ENCODE results near the gene PRR22.

Gene PRR22

DNA sequence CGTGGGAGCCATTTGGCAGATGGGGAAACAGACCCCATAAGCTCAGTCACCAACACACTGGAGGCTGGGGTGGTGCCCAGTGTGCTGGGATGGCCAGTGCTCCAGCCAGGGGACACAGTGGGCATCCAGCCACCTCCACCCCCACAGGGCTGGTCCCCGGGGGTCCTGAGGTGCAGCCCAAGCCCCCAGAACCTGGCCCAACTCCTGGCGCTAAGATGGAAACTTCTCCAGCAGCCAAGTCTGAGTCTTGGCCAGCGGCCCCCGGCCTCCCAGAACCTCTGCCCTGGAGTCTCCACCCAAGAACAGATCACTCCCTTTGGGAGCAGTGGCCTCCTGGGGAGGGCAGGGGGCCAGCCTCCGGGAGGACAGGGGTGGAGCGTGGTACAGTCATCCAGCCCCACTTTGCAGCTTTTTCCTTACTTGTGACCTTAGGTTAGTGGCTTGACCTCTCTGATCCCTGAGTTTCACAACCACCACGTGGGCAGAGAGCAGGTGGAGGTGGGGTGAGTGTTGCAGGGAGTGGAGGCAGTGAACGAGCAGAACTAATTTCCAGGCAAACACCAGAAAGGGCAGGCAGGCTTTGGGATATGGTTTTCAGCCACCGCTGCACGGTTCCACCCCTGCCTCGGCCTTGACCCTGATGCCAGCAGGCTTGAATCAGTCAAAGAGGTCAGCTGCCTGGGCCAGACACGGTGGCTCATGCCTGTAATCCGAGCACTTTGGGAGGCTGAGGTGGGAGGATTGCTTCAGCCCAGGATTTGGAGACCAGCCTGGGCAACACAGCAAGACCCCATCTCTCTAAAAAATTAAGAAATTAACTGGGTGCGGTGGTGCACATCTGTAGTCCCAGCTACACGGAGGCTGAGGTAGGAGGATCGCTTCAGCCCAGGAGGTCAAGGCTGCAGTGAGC lies 16.1 kb upstream of the PRR22 start:
- no peak for DNase-seq (ENCODE audit: low read depth)
- no peaks in the 10 kb centered on the region for H3K36me3 ChIP-seq (ENCODE audit: control insufficient read depth, insufficient read depth, low read length, severe bottlenecking)
- peaks cover 23% of the 10 kb centered on the region for H3K4me1 ChIP-seq (ENCODE audit: control insufficient read depth, insufficient read depth, low read length)
- H3K27me3 ChIP-seq (replicated peaks; ENCODE audit: control insufficient read depth, insufficient read depth, low read length) = no peaks in the 10 kb centered on the region
- H3K4me3 ChIP-seq (ENCODE audit: low read length) = no peak overlapping the region
- H3K9ac ChIP-seq (ENCODE audit: low read length) = no peak overlapping the region
- no peaks in the 10 kb centered on the region for H3K9me3 ChIP-seq (ENCODE audit: control insufficient read depth, low read length)

GRCh38 chr19:5799247-5800241 lies 15.0 kb upstream of the PRR22 start:
- Histone ChIP-seq H3K27me3 (replicated peaks; ENCODE audit: control insufficient read depth, insufficient read depth, low read length) (no peaks in the 10 kb centered on the region), H3K4me1 (ENCODE audit: control insufficient read depth, insufficient read depth, low read length) (peaks cover 23% of the 10 kb centered on the region), H3K36me3 (ENCODE audit: control insufficient read depth, insufficient read depth, low read length, severe bottlenecking) (no peaks in the 10 kb centered on the region), H3K4me3 (ENCODE audit: low read length) (no peak overlapping the region), H3K9me3 (ENCODE audit: control insufficient read depth, low read length) (no peaks in the 10 kb centered on the region), H3K9ac (ENCODE audit: low read length) (no peak overlapping the region)
- no peak for DNase-seq (ENCODE audit: low read depth)

DNA sequence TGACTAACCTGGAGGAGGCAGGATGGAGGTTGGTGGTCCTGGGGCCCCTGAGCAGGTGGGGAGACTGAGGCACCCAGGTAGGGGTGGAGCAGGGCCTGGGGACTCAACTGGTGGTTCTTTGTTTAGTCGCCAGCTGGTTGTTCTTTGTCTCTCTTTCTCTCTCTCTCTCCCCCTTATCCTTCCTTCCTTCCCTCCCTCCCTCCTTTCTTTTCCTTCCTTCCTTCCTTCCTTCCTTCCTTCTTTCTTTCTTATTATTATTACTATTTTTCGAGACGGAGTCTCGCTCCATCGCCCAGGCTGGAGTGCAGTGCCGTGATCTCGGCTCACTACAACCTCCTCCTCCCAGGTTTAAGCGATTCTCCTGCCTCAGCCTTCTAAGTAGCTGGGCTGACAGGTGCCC lies 13.7 kb upstream of the PRR22 start:
- no peaks in the 10 kb centered on the region for H3K27me3 ChIP-seq (replicated peaks; ENCODE audit: control insufficient read depth, insufficient read depth, low read length)
- no peak for DNase-seq (ENCODE audit: low read depth)

DNA sequence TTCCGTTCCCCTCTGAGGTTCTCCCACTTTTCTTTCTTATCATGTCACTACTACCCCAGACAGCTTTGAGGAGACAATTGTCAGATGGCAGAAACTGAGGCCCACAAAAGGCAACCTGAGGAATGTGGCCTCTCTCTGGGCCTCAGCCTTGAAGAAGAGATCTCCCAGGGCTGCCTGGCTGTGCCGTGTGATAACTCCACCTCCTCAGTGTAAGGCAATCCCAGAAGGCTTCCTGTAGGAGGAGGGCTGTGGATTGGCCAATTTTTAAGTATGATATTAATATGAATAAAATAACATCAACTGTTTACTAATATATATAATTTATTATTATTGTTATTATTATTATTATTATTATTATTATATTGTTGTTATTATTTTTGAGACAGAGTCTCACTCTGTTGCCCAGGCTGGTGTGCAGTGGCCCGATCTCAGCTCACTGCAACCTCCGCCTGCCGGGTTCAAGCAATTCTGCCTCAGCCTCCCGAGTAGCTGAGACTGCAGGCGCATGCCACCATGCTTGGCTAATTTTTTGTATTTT lies 10.9 kb upstream of the PRR22 start:
- Histone ChIP-seq H3K9ac (ENCODE audit: low read length) (no peak overlapping the region), H3K9me3 (ENCODE audit: control insufficient read depth, low read length) (no peaks in the 10 kb centered on the region), H3K4me3 (ENCODE audit: low read length) (no peak overlapping the region), H3K27me3 (replicated peaks; ENCODE audit: control insufficient read depth, insufficient read depth, low read length) (no peaks in the 10 kb centered on the region), H3K4me1 (ENCODE audit: control insufficient read depth, insufficient read depth, low read length) (peaks cover 6% of the 10 kb centered on the region), H3K36me3 (ENCODE audit: control insufficient read depth, insufficient read depth, low read length, severe bottlenecking) (no peaks in the 10 kb centered on the region)
- DNase-seq (ENCODE audit: low read depth) = no peak

More for the DNA sequence above, 13.7 kb upstream of the PRR22 start:
- no peak overlapping the region for H3K4me3 ChIP-seq (ENCODE audit: low read length)
- no peaks in the 10 kb centered on the region for H3K36me3 ChIP-seq (ENCODE audit: control insufficient read depth, insufficient read depth, low read length, severe bottlenecking)
- peaks cover 16% of the 10 kb centered on the region for H3K4me1 ChIP-seq (ENCODE audit: control insufficient read depth, insufficient read depth, low read length)
- H3K9me3 ChIP-seq (ENCODE audit: control insufficient read depth, low read length) = no peaks in the 10 kb centered on the region
- no peak overlapping the region for H3K9ac ChIP-seq (ENCODE audit: low read length)

- Histone ChIP-seq H3K27me3 (replicated peaks; ENCODE audit: control insufficient read depth, insufficient read depth, low read length) (no peaks in the 10 kb centered on the region), H3K4me3 (ENCODE audit: low read length) (no peak overlapping the region)
These were observed 8.6 kb upstream of the PRR22 start for GRCh38 chr19:5793188-5793587.

GRCh38 chr19:5792224-5792623 lies 7.7 kb upstream of the PRR22 start:
- no peaks in the 10 kb centered on the region for H3K27me3 ChIP-seq (replicated peaks; ENCODE audit: control insufficient read depth, insufficient read depth, low read length)
- peaks cover 29% of the 10 kb centered on the region for H3K36me3 ChIP-seq (ENCODE audit: control insufficient read depth, insufficient read depth, low read length, severe bottlenecking)
- H3K9ac ChIP-seq (ENCODE audit: low read length) = no peak overlapping the region
- H3K9me3 ChIP-seq (ENCODE audit: control insufficient read depth, low read length) = no peaks in the 10 kb centered on the region
- H3K4me3 ChIP-seq (ENCODE audit: low read length) = no peak overlapping the region
- H3K4me1 ChIP-seq (ENCODE audit: control insufficient read depth, insufficient read depth, low read length) = peaks cover 8% of the 10 kb centered on the region
- no peak for DNase-seq (ENCODE audit: low read depth)

More at GRCh38 chr19:5793188-5793587, 8.6 kb upstream of the PRR22 start:
- Histone ChIP-seq H3K9me3 (ENCODE audit: control insufficient read depth, low read length) (no peaks in the 10 kb centered on the region), H3K4me1 (ENCODE audit: control insufficient read depth, insufficient read depth, low read length) (peaks cover 8% of the 10 kb centered on the region), H3K9ac (ENCODE audit: low read length) (no peak overlapping the region), H3K36me3 (ENCODE audit: control insufficient read depth, insufficient read depth, low read length, severe bottlenecking) (peaks cover 20% of the 10 kb centered on the region)
- DNase-seq (ENCODE audit: low read depth) = no peak

DNA sequence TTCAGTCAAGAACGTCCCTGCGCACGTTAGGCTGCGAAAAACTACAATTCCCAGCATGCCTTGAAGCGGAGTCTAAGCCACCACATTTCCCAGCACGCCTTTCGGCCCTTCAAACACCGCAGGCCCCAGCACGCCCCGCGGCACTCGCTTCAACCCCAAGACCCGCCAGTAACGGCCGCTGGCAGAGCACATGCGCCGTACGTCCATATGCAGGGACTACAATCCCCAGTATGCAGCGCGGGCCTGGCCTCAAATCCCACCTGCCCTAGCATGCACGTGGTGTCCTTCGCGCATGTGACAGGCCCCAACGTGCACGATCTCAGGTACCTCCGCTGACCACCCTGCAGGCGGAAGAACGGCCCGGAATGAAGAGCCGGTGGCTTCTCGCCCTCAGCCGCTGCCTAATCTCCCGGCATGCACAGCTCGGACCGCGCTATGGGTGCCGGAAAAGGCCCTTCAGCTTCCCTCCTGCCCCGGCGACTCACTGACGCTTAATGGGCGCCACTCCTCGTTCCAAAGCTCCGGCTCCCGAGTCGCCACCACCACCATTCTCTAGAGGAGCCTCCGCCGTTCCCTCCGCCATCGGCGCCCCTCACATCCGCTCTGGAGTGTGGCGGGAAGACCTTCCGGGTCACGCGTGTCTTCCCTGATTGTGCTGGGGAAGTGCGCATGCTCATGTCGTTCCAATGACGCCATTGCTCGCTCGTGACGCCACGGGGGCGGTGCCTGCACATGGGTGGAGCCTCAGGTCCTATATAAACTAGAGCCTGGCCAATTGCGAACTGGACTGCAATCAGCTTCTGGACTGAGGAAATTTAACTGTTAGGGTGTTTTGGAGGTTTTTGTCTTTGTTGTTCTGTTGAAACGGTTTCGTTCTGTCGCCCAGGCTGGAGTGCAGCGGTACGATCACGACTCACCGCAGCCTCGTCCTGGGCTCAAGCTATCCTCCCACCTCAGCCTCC lies 6.3 kb upstream of the PRR22 start, which contains the start of gene DUS3L:
DUS3L (minus strand) TSS at position 605 of the 962 bp plus-strand sequence; CDS start at position 583, 22 bp downstream.
- H3K9ac ChIP-seq (ENCODE audit: low read length) = peak within 1 kb of the TSS; percentile 97
- H3K4me1 ChIP-seq (ENCODE audit: control insufficient read depth, insufficient read depth, low read length) = peaks cover 8% of the 10 kb centered on the region
- H3K27me3 ChIP-seq (replicated peaks; ENCODE audit: control insufficient read depth, insufficient read depth, low read length) = no peaks in the 10 kb centered on the region
- H3K4me3 ChIP-seq (ENCODE audit: low read length) = peak within 1 kb of the TSS; percentile 93
- no peaks in the 10 kb centered on the region for H3K9me3 ChIP-seq (ENCODE audit: control insufficient read depth, low read length)
- DNase-seq (ENCODE audit: low read depth) = peak; percentile 99
- H3K36me3 ChIP-seq (ENCODE audit: control insufficient read depth, insufficient read depth, low read length, severe bottlenecking) = peaks cover 42% of the 10 kb centered on the region

- Histone ChIP-seq H3K27me3 (replicated peaks; ENCODE audit: control insufficient read depth, insufficient read depth, low read length) (no peaks in the 10 kb centered on the region), H3K36me3 (ENCODE audit: control insufficient read depth, insufficient read depth, low read length, severe bottlenecking) (peaks cover 50% of the 10 kb centered on the region), H3K9me3 (ENCODE audit: control insufficient read depth, low read length) (no peaks in the 10 kb centered on the region), H3K4me1 (ENCODE audit: control insufficient read depth, insufficient read depth, low read length) (peaks cover 8% of the 10 kb centered on the region), H3K4me3 (ENCODE audit: low read length) (peak overlapping the region; percentile 93), H3K9ac (ENCODE audit: low read length) (peak overlapping the region; percentile 97)
- no peak for DNase-seq (ENCODE audit: low read depth)
These were observed 5.5 kb upstream of the PRR22 start for GRCh38 chr19:5789886-5790558.

DNA sequence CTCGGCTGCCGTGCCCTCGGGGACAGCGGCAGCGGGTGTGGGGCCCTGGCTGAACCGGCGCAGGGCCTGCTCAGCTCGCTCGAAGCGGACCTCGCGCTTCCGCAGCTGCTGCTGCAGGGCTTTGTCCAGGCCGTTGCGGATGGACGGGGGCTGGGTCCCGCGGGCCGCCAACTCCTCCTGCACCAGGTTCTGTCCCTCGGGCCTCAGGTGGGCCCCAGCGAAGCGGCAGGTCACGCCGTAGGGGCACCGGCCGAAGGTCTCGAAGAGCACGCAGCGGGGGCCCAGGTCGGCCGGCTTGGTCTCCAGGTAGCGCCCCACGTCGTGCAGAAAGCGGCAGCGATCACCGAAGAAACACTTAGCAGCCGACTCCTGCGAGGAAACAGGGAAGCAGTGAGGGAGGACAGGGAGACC lies 4.8 kb upstream of the PRR22 start:
- Histone ChIP-seq H3K36me3 (ENCODE audit: control insufficient read depth, insufficient read depth, low read length, severe bottlenecking) (peaks cover 57% of the 10 kb centered on the region), H3K27me3 (replicated peaks; ENCODE audit: control insufficient read depth, insufficient read depth, low read length) (no peaks in the 10 kb centered on the region), H3K4me3 (ENCODE audit: low read length) (no peak overlapping the region), H3K9me3 (ENCODE audit: control insufficient read depth, low read length) (no peaks in the 10 kb centered on the region), H3K4me1 (ENCODE audit: control insufficient read depth, insufficient read depth, low read length) (peaks cover 8% of the 10 kb centered on the region), H3K9ac (ENCODE audit: low read length) (no peak overlapping the region)
- no peak for DNase-seq (ENCODE audit: low read depth)

- Histone ChIP-seq H3K4me1 (ENCODE audit: control insufficient read depth, insufficient read depth, low read length) (peaks cover 8% of the 10 kb centered on the region), H3K36me3 (ENCODE audit: control insufficient read depth, insufficient read depth, low read length, severe bottlenecking) (peaks cover 57% of the 10 kb centered on the region), H3K4me3 (ENCODE audit: low read length) (no peak overlapping the region), H3K9ac (ENCODE audit: low read length) (no peak overlapping the region), H3K9me3 (ENCODE audit: control insufficient read depth, low read length) (no peaks in the 10 kb centered on the region), H3K27me3 (replicated peaks; ENCODE audit: control insufficient read depth, insufficient read depth, low read length) (no peaks in the 10 kb centered on the region)
- no peak for DNase-seq (ENCODE audit: low read depth)
These were observed 3.9 kb upstream of the PRR22 start for GRCh38 chr19:5788422-5788821.
